SU-DHL-6 (cell line): ENCODE measurements around the gene RNF212.

Experiments used
- H2AFZ ChIP-seq: fragments of 200-600 bp; sonication (generic); 2 replicates; pipeline ENCODE4 v1.6.1; 2014; ENCODE audit warnings: low read depth, mild to moderate bottlenecking, moderate library complexity, mixed read lengths, antibody characterized with exemption, low read length; ENCODE audit not compliant: severe bottlenecking
- H3F3A ChIP-seq: fragments of 200-600 bp; shearing (Covaris generic); 2 replicates; pipeline ENCODE4 v1.6.0; 2016; ENCODE audit warnings: antibody characterized with exemption, mild to moderate bottlenecking; ENCODE audit not compliant: insufficient read depth
- H3K27ac ChIP-seq: fragments of 200-600 bp; sonication (generic); 2 replicates; pipeline ENCODE4 v1.5.1; 2016; ENCODE audit warnings: low read depth, mild to moderate bottlenecking, low read length, moderate library complexity, mixed read lengths
- H3K27me3 ChIP-seq: fragments of 200-600 bp; sonication (generic), shearing (Covaris generic); 2 replicates; pipeline ENCODE4 v1.6.0; 2014; ENCODE audit warnings: mild to moderate bottlenecking, low read length
- H3K36me3 ChIP-seq: fragments of 200-600 bp; sonication (generic); 2 replicates; pipeline ENCODE4 v1.6.1; 2014; ENCODE audit warnings: mild to moderate bottlenecking, low read length, mixed read lengths
- H3K4me2 ChIP-seq: fragments of 300-600, 200-600 bp; shearing (Covaris generic), sonication (generic); 2 replicates; pipeline ENCODE4 v1.6.0; 2014; ENCODE audit warnings: low read length, low read depth, mild to moderate bottlenecking; ENCODE audit not compliant: poor library complexity, severe bottlenecking
- H3K4me3 ChIP-seq: fragments of 200-600 bp; sonication (generic); 2 replicates; pipeline ENCODE4 v1.5.1; 2014; ENCODE audit warnings: antibody characterized with exemption, low read length, mild to moderate bottlenecking, mixed read lengths; ENCODE audit not compliant: insufficient read depth, poor library complexity, severe bottlenecking
- H3K79me2 ChIP-seq: fragments of 200-600 bp; sonication (generic); 2 replicates; pipeline ENCODE4 v1.6.1; 2014; ENCODE audit warnings: mild to moderate bottlenecking, low read length, moderate library complexity; ENCODE audit not compliant: insufficient read depth
- H3K9ac ChIP-seq: fragments of 200-600 bp; sonication (generic); 2 replicates; pipeline ENCODE4 v1.7.0; 2014; ENCODE audit warnings: mild to moderate bottlenecking, low read length
- H3K9me2 ChIP-seq: fragments of 200-600 bp; sonication (generic); replicated peaks from 2 replicates; pipeline ENCODE4 v1.6.1; 2014; ENCODE audit warnings: low read length; ENCODE audit not compliant: insufficient read depth
- H3K9me3 ChIP-seq: fragments of 200-600 bp; sonication (generic); 2 replicates; pipeline ENCODE4 v1.6.1; 2014; ENCODE audit warnings: low read length, mixed read lengths; ENCODE audit not compliant: insufficient read depth
- H4K20me1 ChIP-seq: fragments of 200-600 bp; sonication (generic); 2 replicates; pipeline ENCODE4 v1.6.1; 2014; ENCODE audit warnings: low read depth, mild to moderate bottlenecking, antibody characterized with exemption, low read length, moderate library complexity, mixed read lengths
- CTCF ChIP-seq: fragments of 200-600 bp; sonication (generic); IDR thresholded peaks from one replicate; pipeline ENCODE4 v1.5.1; 2017; ENCODE audit warnings: antibody characterized with exemption, mild to moderate bottlenecking, low read length, moderate library complexity; ENCODE audit not compliant: insufficient read depth, poor library complexity, severe bottlenecking
- EZH2phosphoT487 ChIP-seq: fragments of 200-600 bp; sonication (generic), shearing (Covaris generic); conservative IDR thresholded peaks from 2 replicates; pipeline ENCODE4 v1.6.1; 2018; ENCODE audit warnings: mild to moderate bottlenecking, antibody characterized with exemption, low read length, moderate library complexity, mixed read lengths

The RNF212 gene

GRCh38 chr4:1113311-1114009 lies at the start of gene RNF212:
RNF212 (minus strand) TSS chr4:1113564; CDS start chr4:1113464, 100 bp downstream.
- Histone ChIP-seq H4K20me1 (no peaks in the 10 kb centered on the region), H3K4me3 (no peak within 1 kb of the TSS), H3K9ac (no peak within 1 kb of the TSS), H3K9me3 (no peaks in the 10 kb centered on the region), H3K36me3 (no peaks in the 10 kb centered on the region), H3K27me3 (no peaks in the 10 kb centered on the region), H3K79me2 (no peaks in the 10 kb centered on the region), H3F3A (no peaks in the 10 kb centered on the region), H2AFZ (no peak within 1 kb of the TSS), H3K27ac (no peak within 1 kb of the TSS), H3K9me2 (no peaks in the 10 kb centered on the region), H3K4me2 (no peak within 1 kb of the TSS)
- TF ChIP-seq EZH2phosphoT487 = no peak
- no peak for TF ChIP-seq CTCF

GRCh38 chr4:1160351-1160750 lies 47.0 kb upstream of the RNF212 start:
- Histone ChIP-seq H3K9ac (no peak overlapping the region), H3F3A (no peaks in the 10 kb centered on the region), H2AFZ (no peak overlapping the region), H3K27ac (no peak overlapping the region), H3K79me2 (no peaks in the 10 kb centered on the region), H3K9me3 (no peaks in the 10 kb centered on the region; the same call in 1 of the 2 replicates), H3K27me3 (no peaks in the 10 kb centered on the region), H3K4me2 (no peak overlapping the region), H4K20me1 (no peaks in the 10 kb centered on the region), H3K4me3 (no peak overlapping the region), H3K9me2 (no peaks in the 10 kb centered on the region), H3K36me3 (no peaks in the 10 kb centered on the region; the same call in 1 of the 2 replicates)
- TF ChIP-seq CTCF = no peak

- no peak overlapping the region for H2AFZ ChIP-seq
- TF ChIP-seq CTCF = no peak
- no peaks in the 10 kb centered on the region for H3K36me3 ChIP-seq
- H3K27ac ChIP-seq = no peak overlapping the region
- no peak overlapping the region for H3K9ac ChIP-seq
- H3K79me2 ChIP-seq = no peaks in the 10 kb centered on the region
- no peaks in the 10 kb centered on the region for H3K9me2 ChIP-seq
- H3K4me3 ChIP-seq = no peak overlapping the region
- peaks cover 2% of the 10 kb centered on the region; the same call in 1 of the 2 replicates for H3K9me3 ChIP-seq
- H3F3A ChIP-seq = no peaks in the 10 kb centered on the region
- no peaks in the 10 kb centered on the region for H3K27me3 ChIP-seq
- H3K4me2 ChIP-seq = no peak overlapping the region
- no peaks in the 10 kb centered on the region for H4K20me1 ChIP-seq
Measured at GRCh38 chr4:1156069-1156468, 42.7 kb upstream of the RNF212 start.
